Activated T-cell treated with anti-CD3 and anti-CD28 coated beads, Interleukin-2, amount 50 U/mL, for 24 hours (primary cell): ENCODE data around the gene SASH1.

ENCODE experiments used
- DNase-seq: peaks from one replicate; pipeline ENCODE4 v3.0.0-alpha.2; 2020
- H3K27ac Mint-ChIP-seq: 2 replicates; pipeline ENCODE4 v1.8.0; 2020; ENCODE audit warnings: mild to moderate bottlenecking, mixed read lengths
- H3K27me3 Mint-ChIP-seq: 2 replicates; pipeline ENCODE4 v1.8.0; 2020; ENCODE audit warnings: mixed read lengths
- H3K36me3 Mint-ChIP-seq: 2 replicates; pipeline ENCODE4 v1.8.0; 2020; ENCODE audit warnings: low read depth, mixed read lengths
- H3K4me1 Mint-ChIP-seq: 2 replicates; pipeline ENCODE4 v1.8.0; 2020; ENCODE audit warnings: low read depth, mixed read lengths
- H3K4me3 Mint-ChIP-seq: 2 replicates; pipeline ENCODE4 v1.8.0; 2020; ENCODE audit warnings: mild to moderate bottlenecking, moderate library complexity, mixed read lengths
- H3K9me3 Mint-ChIP-seq: 2 replicates; pipeline ENCODE4 v1.8.0; 2020; ENCODE audit warnings: mixed read lengths

SASH1 gene

DNA sequence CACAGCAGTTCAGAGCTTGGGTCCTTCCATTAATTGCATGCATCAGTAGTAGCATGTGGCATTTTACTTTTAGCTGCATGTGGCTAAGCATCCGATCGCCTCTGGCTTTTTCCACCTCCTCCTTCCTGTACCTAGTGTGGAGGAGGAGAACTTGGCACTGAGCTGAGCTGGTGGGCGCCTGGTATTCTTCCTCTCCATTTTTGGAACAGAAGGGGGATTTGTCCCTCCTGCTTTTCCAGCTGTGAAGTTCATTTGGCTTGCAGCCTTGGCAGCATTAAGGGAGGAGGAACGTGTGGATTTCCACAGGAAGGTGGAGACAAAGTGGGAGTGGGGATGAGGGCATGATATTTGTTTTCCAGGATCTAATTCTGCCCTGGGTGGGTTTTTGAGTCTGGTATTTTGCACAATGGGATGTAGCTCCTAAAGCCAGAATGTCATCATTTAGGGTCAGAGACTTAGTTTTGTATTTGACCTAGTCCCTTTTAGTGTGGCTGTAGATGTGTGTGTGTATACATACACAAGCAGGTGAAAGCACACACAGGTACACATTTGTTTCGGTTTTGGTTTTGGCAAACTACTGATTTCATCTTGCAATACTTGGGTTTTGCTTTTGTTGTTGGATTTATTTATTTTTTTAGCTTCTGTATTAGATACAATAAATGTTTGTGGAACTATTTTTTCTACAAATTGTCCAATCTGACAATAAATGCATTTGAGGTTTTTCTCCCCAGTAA lies 90.0 kb downstream of the SASH1 start:
- no peak for DNase-seq
- Mint-ChIP-seq H3K4me1 (no peaks in the 10 kb centered on the region), H3K27ac (no peak overlapping the region), H3K4me3 (no peak overlapping the region), H3K9me3 (no peaks in the 10 kb centered on the region), H3K27me3 (peaks cover 12% of the 10 kb centered on the region), H3K36me3 (no peaks in the 10 kb centered on the region)

GRCh38 chr6:148435386-148435785 lies 92.7 kb downstream of the SASH1 start:
- Mint-ChIP-seq H3K4me3 (no peak overlapping the region), H3K9me3 (no peaks in the 10 kb centered on the region), H3K27me3 (peaks cover 34% of the 10 kb centered on the region), H3K36me3 (no peaks in the 10 kb centered on the region), H3K4me1 (no peaks in the 10 kb centered on the region), H3K27ac (no peak overlapping the region)
- no peak for DNase-seq

GRCh38 chr6:148436466-148436865 lies 93.8 kb downstream of the SASH1 start:
- Mint-ChIP-seq H3K27me3 (peaks cover 40% of the 10 kb centered on the region), H3K9me3 (no peaks in the 10 kb centered on the region), H3K4me1 (peaks cover 6% of the 10 kb centered on the region), H3K36me3 (no peaks in the 10 kb centered on the region), H3K27ac (no peak overlapping the region), H3K4me3 (no peak overlapping the region)
- no peak for DNase-seq

GRCh38 chr6:148438632-148439031 lies 96.0 kb downstream of the SASH1 start:
- no peaks in the 10 kb centered on the region for H3K9me3 Mint-ChIP-seq
- H3K4me3 Mint-ChIP-seq: no peak overlapping the region
- H3K36me3 Mint-ChIP-seq: no peaks in the 10 kb centered on the region
- H3K27me3 Mint-ChIP-seq: peaks cover 42% of the 10 kb centered on the region
- peaks cover 15% of the 10 kb centered on the region for H3K4me1 Mint-ChIP-seq
- H3K27ac Mint-ChIP-seq: no peak overlapping the region
- no peak for DNase-seq

GRCh38 chr6:148440016-148440415 lies 97.4 kb downstream of the SASH1 start:
- H3K9me3 Mint-ChIP-seq: no peaks in the 10 kb centered on the region
- H3K36me3 Mint-ChIP-seq: no peaks in the 10 kb centered on the region
- peaks cover 15% of the 10 kb centered on the region for H3K4me1 Mint-ChIP-seq
- no peak for DNase-seq
- no peak overlapping the region for H3K27ac Mint-ChIP-seq
- H3K4me3 Mint-ChIP-seq: no peak overlapping the region
- H3K27me3 Mint-ChIP-seq: peaks cover 50% of the 10 kb centered on the region

DNA sequence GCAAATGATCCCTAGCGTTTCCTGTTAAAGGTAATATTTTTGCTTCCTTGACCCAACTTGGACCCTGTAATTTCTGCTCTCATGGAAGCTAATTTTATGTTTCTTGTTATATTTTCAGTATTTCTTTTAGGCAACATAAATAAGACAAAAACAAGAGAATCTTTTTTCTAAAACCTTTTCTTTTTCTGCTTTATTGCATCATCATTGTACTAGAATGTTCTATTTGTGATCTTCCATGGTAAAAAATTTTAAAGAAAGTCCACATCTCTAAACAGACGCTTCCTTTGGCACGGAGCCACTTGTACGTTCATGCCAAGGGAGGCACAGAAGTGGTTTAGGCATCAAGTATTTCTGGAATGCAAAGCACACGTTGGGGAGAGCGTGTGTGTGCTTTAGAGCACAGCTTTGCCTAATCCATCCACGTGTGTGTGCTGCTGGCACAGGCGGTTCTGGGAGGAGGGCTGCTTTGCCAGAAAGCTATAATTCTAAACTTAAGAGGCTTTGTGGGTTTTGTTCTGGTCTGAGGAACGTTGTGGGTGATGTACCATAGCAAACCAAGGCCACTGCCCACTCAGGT lies 98.3 kb downstream of the SASH1 start:
- Mint-ChIP-seq H3K4me1 (peaks cover 15% of the 10 kb centered on the region), H3K36me3 (no peaks in the 10 kb centered on the region), H3K9me3 (no peaks in the 10 kb centered on the region), H3K27me3 (peaks cover 54% of the 10 kb centered on the region), H3K4me3 (no peak overlapping the region), H3K27ac (no peak overlapping the region)
- no peak for DNase-seq

DNA sequence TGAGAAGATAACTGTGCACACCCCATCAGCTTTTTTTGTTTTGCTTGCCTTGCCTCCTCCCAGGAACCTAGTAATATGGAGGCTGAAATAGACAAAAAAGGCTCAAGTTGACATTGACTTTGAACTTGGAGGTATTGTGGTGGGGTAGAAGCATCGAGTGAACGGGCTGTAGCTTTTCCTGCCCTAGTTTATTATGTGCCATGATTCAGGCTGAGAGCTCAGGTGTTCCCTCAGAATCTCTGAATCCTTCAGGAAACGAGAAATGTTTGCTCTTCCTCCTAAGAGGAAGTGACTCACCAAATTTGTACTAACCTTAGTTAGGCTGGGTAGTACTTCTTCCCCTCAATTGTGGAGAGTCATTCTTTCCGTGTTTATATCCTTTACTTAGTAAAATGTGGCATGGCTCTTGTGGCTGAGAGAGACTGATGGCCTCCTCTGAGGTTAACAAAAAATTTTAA lies 98.8 kb downstream of the SASH1 start:
- Mint-ChIP-seq H3K4me3 (no peak overlapping the region), H3K36me3 (no peaks in the 10 kb centered on the region), H3K4me1 (peaks cover 15% of the 10 kb centered on the region), H3K27ac (peak overlapping the region; percentile 2), H3K9me3 (no peaks in the 10 kb centered on the region), H3K27me3 (peaks cover 57% of the 10 kb centered on the region)
- DNase-seq: no peak

DNA sequence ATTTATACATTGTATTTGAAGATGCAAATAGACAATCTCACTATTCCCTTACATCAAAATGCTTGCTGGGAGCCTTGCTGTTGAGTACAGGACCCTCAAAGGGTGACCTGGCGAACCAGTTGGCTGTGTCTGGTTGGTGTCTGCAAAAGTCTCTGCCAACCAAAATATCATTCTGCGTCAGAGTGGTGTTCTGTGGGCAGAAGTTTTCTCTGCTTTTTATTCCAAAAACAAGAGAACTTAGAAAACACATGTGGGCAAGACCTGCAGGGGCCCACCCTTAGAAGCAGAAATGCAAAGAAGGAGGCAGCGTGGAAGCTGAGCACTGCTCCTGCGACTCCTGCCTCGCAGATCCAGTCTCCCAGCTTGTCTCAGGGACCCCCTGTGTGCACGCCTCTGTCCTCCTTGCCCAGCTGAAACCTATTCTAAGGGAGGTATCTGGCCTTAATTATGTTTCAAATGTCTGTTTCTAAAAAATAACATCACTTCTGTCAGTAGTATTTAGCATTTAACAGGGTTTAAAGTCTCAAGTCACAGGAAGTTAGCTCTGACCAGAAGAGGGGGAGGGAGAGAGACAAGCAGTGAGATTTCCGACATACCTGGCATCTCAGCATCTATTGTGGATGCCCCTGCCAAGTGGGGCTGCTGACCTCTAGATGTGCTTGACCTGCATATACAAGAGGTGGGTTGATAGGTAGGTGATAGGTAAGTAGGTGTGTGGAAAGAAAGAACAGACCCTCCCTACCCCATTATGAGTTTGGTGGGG lies 101.3 kb downstream of the SASH1 start:
- no peak for DNase-seq
- Mint-ChIP-seq H3K27me3 (peaks cover 65% of the 10 kb centered on the region), H3K27ac (no peak overlapping the region), H3K4me3 (no peak overlapping the region), H3K9me3 (no peaks in the 10 kb centered on the region), H3K36me3 (no peaks in the 10 kb centered on the region), H3K4me1 (peaks cover 24% of the 10 kb centered on the region)

DNA sequence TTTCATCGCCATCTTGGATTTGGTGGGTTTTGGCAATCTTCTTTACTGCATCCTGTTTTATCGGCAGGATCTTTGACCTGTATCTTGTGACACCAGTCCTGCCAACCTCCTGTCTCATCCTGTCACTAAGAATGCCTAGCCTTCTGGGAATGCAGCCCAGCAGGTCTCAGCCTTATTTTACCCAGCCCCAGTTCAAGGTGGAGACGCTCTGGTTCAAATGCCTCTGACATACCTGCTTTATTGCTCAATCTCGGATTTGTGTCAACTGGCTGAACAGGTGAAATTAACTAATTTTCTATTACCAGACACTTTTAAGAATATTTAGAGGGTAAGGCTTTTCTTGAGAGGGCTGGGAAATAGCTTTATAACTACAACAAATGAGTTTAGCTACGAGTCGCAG lies 102.5 kb downstream of the SASH1 start:
- H3K4me1 Mint-ChIP-seq: peaks cover 24% of the 10 kb centered on the region
- H3K27me3 Mint-ChIP-seq: peaks cover 58% of the 10 kb centered on the region
- no peak overlapping the region for H3K27ac Mint-ChIP-seq
- no peak for DNase-seq
- no peaks in the 10 kb centered on the region for H3K36me3 Mint-ChIP-seq
- H3K4me3 Mint-ChIP-seq: no peak overlapping the region
- H3K9me3 Mint-ChIP-seq: no peaks in the 10 kb centered on the region

- Mint-ChIP-seq H3K4me1 (peaks cover 24% of the 10 kb centered on the region), H3K4me3 (no peak overlapping the region), H3K9me3 (no peaks in the 10 kb centered on the region), H3K36me3 (no peaks in the 10 kb centered on the region), H3K27ac (no peak overlapping the region), H3K27me3 (peaks cover 57% of the 10 kb centered on the region)
- DNase-seq: no peak
Observed at GRCh38 chr6:148445620-148446019, 103.0 kb downstream of the SASH1 start.

DNA sequence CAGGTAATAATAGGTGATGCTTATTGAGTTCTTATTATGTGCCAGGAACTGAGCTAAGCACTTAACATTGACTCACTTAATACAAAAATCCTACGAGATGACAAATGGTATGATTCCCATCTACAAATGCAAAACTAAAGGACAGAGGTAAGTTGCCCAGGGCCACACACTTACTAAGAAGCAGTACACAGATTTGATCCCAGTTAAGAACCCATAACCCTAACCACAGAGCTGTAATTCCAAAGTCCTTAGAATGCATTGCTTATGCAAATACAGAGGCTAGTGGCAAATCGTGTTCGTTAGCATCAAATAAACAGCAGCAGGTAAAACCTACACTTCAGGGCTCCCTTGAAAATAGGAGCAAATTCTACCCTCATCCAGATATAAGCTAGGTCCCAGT lies 104.0 kb downstream of the SASH1 start:
- Mint-ChIP-seq H3K4me1 (peaks cover 18% of the 10 kb centered on the region), H3K27ac (no peak overlapping the region), H3K36me3 (no peaks in the 10 kb centered on the region), H3K9me3 (no peaks in the 10 kb centered on the region), H3K4me3 (no peak overlapping the region), H3K27me3 (peaks cover 58% of the 10 kb centered on the region)
- no peak for DNase-seq

- Mint-ChIP-seq H3K9me3 (no peaks in the 10 kb centered on the region), H3K36me3 (no peaks in the 10 kb centered on the region), H3K27ac (no peak overlapping the region), H3K27me3 (peaks cover 63% of the 10 kb centered on the region), H3K4me1 (peaks cover 16% of the 10 kb centered on the region), H3K4me3 (no peak overlapping the region)
- DNase-seq: no peak
Observed at GRCh38 chr6:148447521-148448230, 105.0 kb downstream of the SASH1 start.

DNA sequence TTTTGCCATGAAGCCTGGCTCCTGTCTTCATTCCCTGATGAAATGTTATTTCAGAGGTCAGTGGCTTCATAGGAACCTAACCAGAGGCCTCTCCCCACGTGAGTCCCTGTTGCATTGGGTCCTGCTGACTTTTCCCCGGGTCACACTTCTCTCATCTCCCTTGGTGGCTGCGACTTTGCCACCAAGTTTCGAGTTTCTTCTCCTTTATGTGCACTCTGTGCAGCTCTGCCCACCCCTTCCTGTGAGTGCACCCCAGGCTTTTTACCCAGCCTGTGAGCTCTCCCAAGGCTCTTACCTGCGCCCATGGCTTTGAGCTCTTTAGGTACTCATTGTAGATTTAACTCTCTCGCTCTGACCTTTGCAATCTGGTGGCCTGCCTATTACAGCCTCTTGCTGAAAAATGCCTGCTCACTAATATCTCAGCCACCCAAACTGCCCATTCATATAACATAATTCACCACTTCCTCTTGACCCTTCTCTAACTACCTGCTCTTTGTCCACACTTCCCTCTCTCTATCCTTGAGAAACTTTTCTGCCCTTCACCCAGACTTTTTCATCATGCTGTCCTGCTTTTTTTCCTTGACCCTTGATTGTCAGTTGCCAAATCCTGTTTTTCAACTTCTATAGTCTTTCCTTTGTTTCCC lies 105.9 kb downstream of the SASH1 start:
- Mint-ChIP-seq H3K27me3 (peaks cover 64% of the 10 kb centered on the region), H3K4me1 (peaks cover 14% of the 10 kb centered on the region), H3K4me3 (no peak overlapping the region), H3K9me3 (no peaks in the 10 kb centered on the region), H3K36me3 (no peaks in the 10 kb centered on the region), H3K27ac (no peak overlapping the region)
- no peak for DNase-seq

- Mint-ChIP-seq H3K27ac (no peak overlapping the region), H3K4me1 (peaks cover 14% of the 10 kb centered on the region)
Observed at GRCh38 chr6:148450866-148451265, 108.2 kb downstream of the SASH1 start.

More at GRCh38 chr6:148450866-148451265, 108.2 kb downstream of the SASH1 start:
- Mint-ChIP-seq H3K9me3 (no peaks in the 10 kb centered on the region), H3K27me3 (peaks cover 49% of the 10 kb centered on the region), H3K4me3 (no peak overlapping the region), H3K36me3 (no peaks in the 10 kb centered on the region)
- DNase-seq: no peak
